Fibroblast of lung (primary cell): Measurements from ENCODE around the gene MPRIP.

Source experiments
- EZH2 ChIP-seq: IDR thresholded peaks from 2 replicates; pipeline ENCODE4 v1.5.1; 2012; ENCODE audit warnings: low read length, control low read depth, mild to moderate bottlenecking; ENCODE audit errors: missing control alignments
- TF ChIP-seq, protein P1 (sequence below), 2 donors: IDR thresholded peaks in 1 of 2; conservative IDR thresholded peaks in 1 of 2; 1 replicate in 1 of 2; 2 replicates in 1 of 2; pipeline ENCODE4 v1.5.1; 2011 to 2012; ENCODE audit warnings: low read length in 2 of 2, control low read depth in 1 of 2, inconsistent platforms in 1 of 2, low read depth in 1 of 2, mild to moderate bottlenecking in 1 of 2

GRCh38 chr17:17088541-17089525 lies 46.6 kb downstream of the MPRIP start:
- TF ChIP-seq, protein P1, sequence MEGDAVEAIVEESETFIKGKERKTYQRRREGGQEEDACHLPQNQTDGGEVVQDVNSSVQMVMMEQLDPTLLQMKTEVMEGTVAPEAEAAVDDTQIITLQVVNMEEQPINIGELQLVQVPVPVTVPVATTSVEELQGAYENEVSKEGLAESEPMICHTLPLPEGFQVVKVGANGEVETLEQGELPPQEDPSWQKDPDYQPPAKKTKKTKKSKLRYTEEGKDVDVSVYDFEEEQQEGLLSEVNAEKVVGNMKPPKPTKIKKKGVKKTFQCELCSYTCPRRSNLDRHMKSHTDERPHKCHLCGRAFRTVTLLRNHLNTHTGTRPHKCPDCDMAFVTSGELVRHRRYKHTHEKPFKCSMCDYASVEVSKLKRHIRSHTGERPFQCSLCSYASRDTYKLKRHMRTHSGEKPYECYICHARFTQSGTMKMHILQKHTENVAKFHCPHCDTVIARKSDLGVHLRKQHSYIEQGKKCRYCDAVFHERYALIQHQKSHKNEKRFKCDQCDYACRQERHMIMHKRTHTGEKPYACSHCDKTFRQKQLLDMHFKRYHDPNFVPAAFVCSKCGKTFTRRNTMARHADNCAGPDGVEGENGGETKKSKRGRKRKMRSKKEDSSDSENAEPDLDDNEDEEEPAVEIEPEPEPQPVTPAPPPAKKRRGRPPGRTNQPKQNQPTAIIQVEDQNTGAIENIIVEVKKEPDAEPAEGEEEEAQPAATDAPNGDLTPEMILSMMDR (conservative IDR thresholded peaks at IDR 0.05 in 1 of 2, IDR thresholded peaks at IDR 0.05 in 1 of 2; ENCODE audit: low read depth in 1 of 2, low read length in 2 of 2): no peak
- no peak for TF ChIP-seq EZH2
